SK-N-MC (cell line): ENCODE data around the gene CLIC4.
"Not testable (repeated sequence)": the region's sequence is repeated elsewhere in the genome, so short reads cannot be mapped to it uniquely, and the experiment has no call there.

Experiments used
- DNase-seq: peaks from one replicate; pipeline ENCODE4 v3.0.0-alpha.2; 2011; ENCODE audit warnings: low read depth, low spot score
- H3K27ac ChIP-seq: fragments of 200-600 bp; sonication (generic); 2 replicates; pipeline ENCODE4 v1.5.1; 2016; ENCODE audit warnings: mixed run types
- H3K36me3 ChIP-seq: fragments of 200-600 bp; sonication (generic); 2 replicates; pipeline ENCODE4 v1.6.1; 2017; ENCODE audit warnings: antibody characterized with exemption, low read length, mixed read lengths; ENCODE audit not compliant: insufficient read depth
- H3K4me3 ChIP-seq: fragments of 200-600 bp; sonication (generic); 2 replicates; pipeline ENCODE4 v1.5.1; 2016
- H3K9ac ChIP-seq: fragments of 200-600 bp; sonication (generic); 2 replicates; pipeline ENCODE4 v1.8.0; 2017; ENCODE audit warnings: mixed run types, mixed read lengths; ENCODE audit not compliant: insufficient read length
- H3K9me3 ChIP-seq: fragments of 200-600 bp; sonication (generic); 2 replicates; pipeline ENCODE4 v1.6.1; 2017; ENCODE audit warnings: low read depth, mild to moderate bottlenecking, antibody characterized with exemption, low read length, moderate library complexity, mixed read lengths
- EZH2 ChIP-seq: fragments of 200-600 bp; sonication (generic); IDR thresholded peaks from one replicate; pipeline ENCODE4 v1.6.1; 2017; ENCODE audit warnings: antibody characterized with exemption
- FOXP2 ChIP-seq: optimal IDR thresholded peaks from 2 replicates; pipeline ENCODE3; 2011; ENCODE audit warnings: mild to moderate bottlenecking, moderate library complexity; ENCODE audit not compliant: insufficient read depth; ENCODE audit errors: extremely low read length, control extremely low read depth
- POLR2AphosphoS5 ChIP-seq: IDR thresholded peaks from 2 replicates; pipeline ENCODE4 v1.6.1; 2012; ENCODE audit warnings: mild to moderate bottlenecking, low read depth, low read length, borderline replicate concordance

The CLIC4 gene

DNA sequence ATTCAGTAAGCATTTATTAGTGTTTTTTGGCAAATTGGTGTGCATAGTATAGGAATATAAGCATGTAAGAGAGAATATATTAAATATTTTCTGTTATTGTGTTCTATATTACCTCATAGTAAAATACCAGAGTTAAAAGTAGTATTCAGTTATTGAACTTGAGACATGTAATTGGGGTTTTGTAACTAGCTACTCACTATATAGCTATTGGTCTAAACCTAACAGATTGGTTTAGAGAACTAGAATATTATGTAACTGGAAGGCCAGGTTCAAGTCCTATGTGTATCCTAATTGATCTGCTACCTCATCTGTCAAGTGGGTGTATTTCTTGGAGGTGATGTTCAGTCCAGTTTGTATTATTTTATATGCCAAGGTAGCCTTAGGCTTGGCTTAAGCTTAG, 26.3 kb downstream of the CLIC4 start:
- Histone ChIP-seq H3K9ac (no peak overlapping the region), H3K4me3 (no peak overlapping the region), H3K9me3 (no peaks in the 10 kb centered on the region), H3K36me3 (peaks cover 31% of the 10 kb centered on the region), H3K27ac (peak overlapping the region; percentile 97; the same call in 1 of the 2 replicates)
- DNase-seq, result no peak
- TF ChIP-seq EZH2, result no peak
- no peak for TF ChIP-seq FOXP2
- TF ChIP-seq POLR2AphosphoS5, result no peak

DNA sequence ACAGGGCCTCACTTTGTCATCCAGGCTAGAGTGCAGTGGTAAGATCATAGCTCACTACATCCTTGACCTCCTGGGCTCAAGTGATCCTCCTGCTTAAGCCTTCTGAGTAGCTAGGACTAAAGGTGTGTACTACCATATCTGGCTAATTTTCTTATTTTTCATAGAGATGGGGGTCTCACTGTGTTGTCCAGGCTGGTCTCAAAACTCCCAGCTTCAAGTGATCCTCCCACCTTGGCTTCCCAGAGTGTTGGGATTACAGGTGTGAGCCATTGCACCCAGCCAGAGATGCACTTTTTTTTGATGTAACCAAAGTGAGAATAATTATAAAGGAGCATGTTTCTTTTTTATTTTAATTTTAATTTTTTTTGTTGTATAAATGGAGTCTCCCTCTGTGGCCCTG, 28.4 kb downstream of the CLIC4 start:
- H3K9me3 ChIP-seq, result no peaks in the 10 kb centered on the region
- H3K27ac ChIP-seq, result no peak overlapping the region
- TF ChIP-seq POLR2AphosphoS5 (no peak), FOXP2 (no peak), EZH2 (no peak)
- H3K36me3 ChIP-seq, result peaks cover 32% of the 10 kb centered on the region
- H3K4me3 ChIP-seq, result no peak overlapping the region
- no peak overlapping the region for H3K9ac ChIP-seq
- no peak for DNase-seq

DNA sequence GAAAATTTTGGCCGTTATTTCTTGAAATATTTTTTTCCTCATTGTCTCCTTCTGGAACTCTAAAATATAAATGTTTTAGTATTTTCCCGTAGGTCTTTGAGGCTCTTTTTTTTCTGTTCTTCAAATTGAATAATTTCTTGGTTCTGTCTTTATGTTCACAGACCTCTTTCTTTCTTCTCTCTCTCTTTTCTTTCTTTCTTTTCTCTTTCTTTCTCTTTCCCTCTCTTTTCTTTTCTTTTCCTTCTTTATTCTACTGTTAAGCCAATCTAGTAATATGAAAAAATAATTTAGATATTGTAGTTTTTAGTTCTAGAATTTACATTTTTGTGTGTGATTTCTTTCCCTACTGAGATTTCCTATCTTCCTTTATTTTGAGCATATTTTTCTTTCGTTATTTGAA, 30.1 kb downstream of the CLIC4 start:
- no peak overlapping the region for H3K4me3 ChIP-seq
- TF ChIP-seq FOXP2, result no peak
- TF ChIP-seq POLR2AphosphoS5, result no peak
- TF ChIP-seq EZH2, result no peak
- no peaks in the 10 kb centered on the region for H3K9me3 ChIP-seq
- no peak for DNase-seq
- peak overlapping the region; percentile 63 for H3K27ac ChIP-seq
- H3K36me3 ChIP-seq, result peaks cover 43% of the 10 kb centered on the region
- peak overlapping the region; percentile 29 for H3K9ac ChIP-seq

DNA sequence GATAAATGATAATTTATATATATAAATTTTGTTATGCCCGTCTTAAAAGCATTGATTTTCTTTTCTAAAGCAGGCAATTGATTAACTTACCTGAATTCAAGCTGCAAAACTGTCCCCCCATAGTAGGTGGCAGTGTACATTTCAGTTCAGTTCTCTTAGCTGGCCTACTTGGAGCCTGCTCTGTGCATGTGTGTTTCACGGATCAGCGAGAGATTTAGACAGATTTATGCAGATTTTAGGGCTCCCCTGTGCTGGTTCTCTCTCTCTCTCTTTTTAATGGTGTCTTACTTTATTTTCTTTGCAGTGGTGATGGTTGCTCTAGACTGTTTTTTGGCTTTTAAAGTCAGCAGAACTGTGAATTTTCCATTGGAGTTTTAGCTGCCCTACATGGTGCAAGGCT, 30.7 kb downstream of the CLIC4 start:
- TF ChIP-seq EZH2, result no peak
- TF ChIP-seq FOXP2, result no peak
- TF ChIP-seq POLR2AphosphoS5, result no peak
- Histone ChIP-seq H3K9me3 (no peaks in the 10 kb centered on the region), H3K4me3 (no peak overlapping the region), H3K9ac (no peak overlapping the region), H3K27ac (peak overlapping the region; percentile 63), H3K36me3 (peaks cover 47% of the 10 kb centered on the region)
- DNase-seq, result no peak

DNA sequence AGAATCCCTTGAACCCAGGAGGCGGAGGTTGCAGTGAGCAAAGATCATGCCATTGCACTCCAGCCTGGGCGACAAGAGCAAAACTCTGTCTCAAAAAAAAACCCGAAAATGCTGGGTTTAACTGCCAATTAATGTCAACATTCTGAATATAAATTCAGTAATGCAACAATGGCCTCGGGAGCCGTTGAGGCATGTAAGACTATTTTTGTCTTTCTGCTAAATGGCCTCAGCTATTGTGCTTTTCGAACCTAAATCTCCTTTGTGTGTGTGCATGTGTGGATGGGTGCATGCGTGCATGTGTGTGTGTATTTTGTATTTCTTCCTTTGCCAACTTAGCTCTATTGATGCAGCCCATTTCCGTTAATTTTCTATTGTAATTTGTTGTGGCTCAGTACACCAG, 31.6 kb downstream of the CLIC4 start:
- Histone ChIP-seq H3K36me3 (peaks cover 42% of the 10 kb centered on the region), H3K9ac (no peak overlapping the region), H3K4me3 (no peak overlapping the region), H3K9me3 (no peaks in the 10 kb centered on the region), H3K27ac (no peak overlapping the region)
- no peak for DNase-seq
- TF ChIP-seq FOXP2 (no peak), POLR2AphosphoS5 (no peak), EZH2 (no peak)

DNA sequence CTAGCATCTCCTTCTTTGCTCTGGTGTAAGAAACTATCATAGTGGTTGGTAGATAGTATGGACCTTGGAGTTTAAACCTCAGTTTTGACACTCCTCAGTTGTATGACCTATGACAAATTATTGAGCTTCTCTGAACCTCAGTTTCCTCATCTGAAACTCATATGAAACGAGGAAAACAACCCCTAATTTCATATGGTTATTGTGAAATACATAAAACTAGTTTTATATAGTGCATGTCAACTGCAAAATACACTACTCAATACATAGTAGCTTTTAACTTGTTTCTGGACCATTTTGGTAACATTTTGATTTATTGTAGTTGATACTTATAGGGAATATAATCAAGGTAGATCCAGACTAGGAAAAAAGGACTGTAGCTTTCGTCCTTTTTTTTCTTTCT, 32.9 kb downstream of the CLIC4 start:
- no peak for DNase-seq
- Histone ChIP-seq H3K36me3 (peaks cover 35% of the 10 kb centered on the region), H3K27ac (peak overlapping the region; percentile 10; the same call in 1 of the 2 replicates), H3K9me3 (no peaks in the 10 kb centered on the region), H3K4me3 (no peak overlapping the region), H3K9ac (no peak overlapping the region)
- TF ChIP-seq FOXP2 (no peak), POLR2AphosphoS5 (no peak), EZH2 (no peak)

DNA sequence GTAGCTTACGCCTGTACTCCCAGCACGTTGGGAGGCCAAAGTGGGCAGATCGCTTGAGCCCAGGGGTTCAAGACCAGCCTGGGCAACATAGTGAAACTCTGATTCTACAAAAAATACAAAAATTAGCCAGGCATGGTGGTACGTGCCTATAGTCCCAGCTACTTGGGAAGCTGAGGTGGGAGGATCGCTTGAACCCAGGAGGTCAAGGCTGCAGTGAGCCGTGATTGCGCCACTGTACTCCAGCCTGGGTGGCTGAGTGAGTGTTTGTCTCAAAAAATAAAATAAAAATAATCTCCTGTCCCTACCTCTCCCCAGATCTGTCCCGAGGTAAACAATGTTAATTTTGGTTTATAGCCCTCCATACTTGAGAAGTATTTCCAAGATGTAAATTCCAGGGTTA, 34.0 kb downstream of the CLIC4 start:
- DNase-seq, H3K4me3 ChIP-seq, H3K9me3 ChIP-seq, H3K9ac ChIP-seq, H3K27ac ChIP-seq: not testable (repeated sequence)
- peaks cover 29% of the 10 kb centered on the region for H3K36me3 ChIP-seq

DNA sequence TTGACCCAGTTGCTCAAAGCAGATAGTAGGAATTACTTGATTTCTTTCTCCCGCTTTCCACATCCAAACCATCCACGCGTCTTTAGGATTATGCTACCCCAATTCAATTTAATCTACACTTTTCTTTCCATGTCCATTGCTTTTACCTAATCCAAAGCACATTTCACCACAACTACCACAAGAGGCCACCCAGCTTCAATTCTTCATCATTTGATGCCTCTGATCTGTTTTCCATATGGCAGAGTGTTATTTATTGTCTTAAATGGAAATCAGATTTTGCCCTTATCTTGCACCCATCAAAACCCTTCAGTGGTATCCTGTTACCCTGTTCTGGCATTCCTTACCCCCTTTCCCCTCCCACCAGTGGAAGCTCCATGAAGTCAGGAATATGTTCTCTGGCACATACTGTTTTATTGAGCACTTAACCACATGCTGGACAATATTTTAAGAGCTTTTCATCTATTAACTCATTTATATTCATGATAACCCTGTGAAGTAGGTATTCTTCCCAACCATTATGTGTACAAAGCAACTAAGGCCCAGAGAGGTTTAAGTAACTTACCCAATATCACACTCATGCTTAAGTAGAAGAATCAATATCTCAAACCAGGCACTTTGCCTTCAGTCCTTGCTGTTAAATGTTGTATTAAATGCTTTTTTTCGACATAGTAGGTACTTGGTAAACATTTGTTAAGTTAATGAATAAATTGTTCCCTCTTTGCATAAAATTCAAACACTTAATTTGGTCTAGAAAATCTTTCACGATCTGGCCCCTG, 34.6 kb downstream of the CLIC4 start:
- Histone ChIP-seq H3K27ac (0 out of 2 replicates have a peak overlapping the region, but pooled peaks have one; percentile 7), H3K9ac (no peak overlapping the region), H3K36me3 (peaks cover 25% of the 10 kb centered on the region), H3K9me3 (no peaks in the 10 kb centered on the region), H3K4me3 (no peak overlapping the region)
- no peak for DNase-seq
- TF ChIP-seq EZH2 (no peak), FOXP2 (no peak), POLR2AphosphoS5 (no peak)

DNA sequence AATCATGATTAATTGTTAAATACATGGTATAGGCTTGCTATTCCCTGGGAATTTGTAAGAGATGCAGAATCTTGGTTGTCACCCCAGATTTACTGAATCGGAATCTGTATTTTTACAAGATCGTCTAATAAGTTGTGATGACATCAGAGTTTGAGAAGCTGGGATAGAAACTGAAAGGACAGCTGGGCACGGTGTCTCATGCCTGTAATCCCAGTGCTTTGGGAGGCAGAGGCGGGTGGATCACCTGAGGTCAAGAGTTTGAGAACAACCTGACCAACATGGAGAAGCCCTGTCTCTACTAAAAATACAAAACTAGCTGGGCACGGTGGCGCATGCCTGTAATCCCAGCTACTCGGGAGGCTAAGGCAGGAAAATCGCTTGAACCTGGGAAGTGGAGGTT, 35.4 kb downstream of the CLIC4 start:
- not testable (repeated sequence) for DNase-seq, H3K9ac ChIP-seq, H3K4me3 ChIP-seq, H3K9me3 ChIP-seq
- Histone ChIP-seq H3K27ac (0 out of 2 replicates have a peak overlapping the region, but pooled peaks have one; percentile 7), H3K36me3 (peaks cover 25% of the 10 kb centered on the region)
